Stimulated activated naive CD8-positive, alpha-beta T cell treated with anti-CD3 and anti-CD28 coated beads, Interleukin-15, amount 100 ng/mL, for 72 hours (primary cell): ENCODE results near the gene TMEM150B.

Experiments used
- ATAC-seq: fragments of 150-1000 bp; cut with Tn5 transposase; 2 replicates; pipeline ENCODE4 v1.10.0; 2021; ENCODE audit warnings: mild to moderate bottlenecking, moderate library complexity
- DNase-seq, 2 donors: peaks; one replicate each; pipeline ENCODE4 v3.0.0; 2021 to 2022
- H3K27ac Mint-ChIP-seq, 2 donors: one replicate each; pipeline ENCODE4 v1.8.0; 2022; ENCODE audit warnings: mild to moderate bottlenecking in 2 of 2, mixed read lengths in 2 of 2, moderate library complexity in 2 of 2
- H3K27me3 Mint-ChIP-seq: one replicate; pipeline ENCODE4 v1.8.0; 2022; ENCODE audit warnings: mixed read lengths
- H3K4me1 Mint-ChIP-seq: one replicate; pipeline ENCODE4 v1.8.0; 2022; ENCODE audit warnings: mild to moderate bottlenecking, mixed read lengths
- H3K4me3 Mint-ChIP-seq, 2 donors: one replicate each; pipeline ENCODE4 v1.8.0; 2022; ENCODE audit warnings: mild to moderate bottlenecking in 2 of 2, mixed read lengths in 2 of 2, moderate library complexity in 1 of 2
- H3K9me3 Mint-ChIP-seq, 2 donors: one replicate each; pipeline ENCODE4 v1.8.0; 2022; ENCODE audit warnings: mixed read lengths in 2 of 2

TMEM150B gene

GRCh38 chr19:55305983-55306562 lies 19.1 kb downstream of the TMEM150B start:
- no peak overlapping the region for H3K4me3 Mint-ChIP-seq
- no peak for ATAC-seq
- no peaks in the 10 kb centered on the region for H3K27me3 Mint-ChIP-seq
- no peak for DNase-seq
- no peaks in the 10 kb centered on the region for H3K9me3 Mint-ChIP-seq
- H3K4me1 Mint-ChIP-seq: peaks cover 24% of the 10 kb centered on the region
- H3K27ac Mint-ChIP-seq: no peak overlapping the region

- Mint-ChIP-seq H3K4me1 (peaks cover 26% of the 10 kb centered on the region), H3K9me3 (no peaks in the 10 kb centered on the region), H3K27me3 (no peaks in the 10 kb centered on the region), H3K27ac (no peak overlapping the region), H3K4me3 (no peak overlapping the region)
- DNase-seq (peak in 1 of 2 donors; percentile 32), ATAC-seq (peak; percentile 44)
Measured at GRCh38 chr19:55305491-55305890, 19.6 kb downstream of the TMEM150B start.

GRCh38 chr19:55304980-55305379 lies 20.2 kb downstream of the TMEM150B start:
- Mint-ChIP-seq H3K9me3 (no peaks in the 10 kb centered on the region), H3K4me3 (no peak overlapping the region), H3K27me3 (no peaks in the 10 kb centered on the region), H3K27ac (no peak overlapping the region), H3K4me1 (peaks cover 26% of the 10 kb centered on the region)
- DNase-seq: no peak
- ATAC-seq: no peak

- no peaks in the 10 kb centered on the region for H3K27me3 Mint-ChIP-seq
- H3K9me3 Mint-ChIP-seq: no peaks in the 10 kb centered on the region
- peaks cover 26% of the 10 kb centered on the region for H3K4me1 Mint-ChIP-seq
- ATAC-seq: peak; percentile 53
- H3K4me3 Mint-ChIP-seq: no peak overlapping the region
- no peak for DNase-seq
- H3K27ac Mint-ChIP-seq: no peak overlapping the region
Measured at GRCh38 chr19:55304279-55304978, 20.7 kb downstream of the TMEM150B start.

- H3K9me3 Mint-ChIP-seq: no peaks in the 10 kb centered on the region
- H3K27me3 Mint-ChIP-seq: no peaks in the 10 kb centered on the region
- H3K27ac Mint-ChIP-seq: no peak overlapping the region
- no peak for DNase-seq
- peaks cover 26% of the 10 kb centered on the region for H3K4me1 Mint-ChIP-seq
- no peak for ATAC-seq
- H3K4me3 Mint-ChIP-seq: no peak overlapping the region
Measured at GRCh38 chr19:55303477-55303876, 21.7 kb downstream of the TMEM150B start.

GRCh38 chr19:55302318-55302703 lies 22.8 kb downstream of the TMEM150B start:
- H3K4me3 Mint-ChIP-seq: peak overlapping the region; percentile 92 to 93
- H3K27me3 Mint-ChIP-seq: no peaks in the 10 kb centered on the region
- no peaks in the 10 kb centered on the region for H3K9me3 Mint-ChIP-seq
- ATAC-seq: no peak
- peaks cover 26% of the 10 kb centered on the region for H3K4me1 Mint-ChIP-seq
- DNase-seq: no peak
- peak overlapping the region; percentile 92 to 93 for H3K27ac Mint-ChIP-seq

GRCh38 chr19:55301459-55302317 lies 23.5 kb downstream of the TMEM150B start:
- Mint-ChIP-seq H3K27ac (peak overlapping the region; percentile 92 to 94), H3K27me3 (no peaks in the 10 kb centered on the region), H3K4me3 (peak overlapping the region; percentile 92 to 93), H3K9me3 (no peaks in the 10 kb centered on the region), H3K4me1 (peaks cover 26% of the 10 kb centered on the region)
- ATAC-seq: peak; percentile 92
- DNase-seq: peak; percentile 93 to 96

GRCh38 chr19:55300886-55301458 lies 24.2 kb downstream of the TMEM150B start:
- Mint-ChIP-seq H3K4me3 (peak overlapping the region; percentile 92 to 93), H3K9me3 (no peaks in the 10 kb centered on the region), H3K4me1 (peaks cover 26% of the 10 kb centered on the region), H3K27me3 (no peaks in the 10 kb centered on the region), H3K27ac (no peak overlapping the region)
- ATAC-seq: no peak
- no peak for DNase-seq

- peaks cover 21% of the 10 kb centered on the region for H3K4me1 Mint-ChIP-seq
- H3K27ac Mint-ChIP-seq: no peak overlapping the region
- H3K9me3 Mint-ChIP-seq: no peaks in the 10 kb centered on the region
- DNase-seq: no peak
- no peaks in the 10 kb centered on the region for H3K27me3 Mint-ChIP-seq
- no peak for ATAC-seq
- H3K4me3 Mint-ChIP-seq: no peak overlapping the region
Measured at GRCh38 chr19:55299991-55300390, 25.1 kb downstream of the TMEM150B start.

GRCh38 chr19:55297267-55297666 lies 27.9 kb downstream of the TMEM150B start:
- peaks cover 20% of the 10 kb centered on the region for H3K4me1 Mint-ChIP-seq
- H3K27me3 Mint-ChIP-seq: no peaks in the 10 kb centered on the region
- ATAC-seq: no peak
- DNase-seq: no peak
- H3K4me3 Mint-ChIP-seq: no peak overlapping the region
- no peak overlapping the region for H3K27ac Mint-ChIP-seq
- H3K9me3 Mint-ChIP-seq: no peaks in the 10 kb centered on the region

- no peaks in the 10 kb centered on the region for H3K27me3 Mint-ChIP-seq
- peaks cover 6% of the 10 kb centered on the region for H3K4me1 Mint-ChIP-seq
- H3K9me3 Mint-ChIP-seq: no peaks in the 10 kb centered on the region
- no peak overlapping the region for H3K27ac Mint-ChIP-seq
- ATAC-seq (no peak), DNase-seq (no peak)
- no peak overlapping the region for H3K4me3 Mint-ChIP-seq
Measured at GRCh38 chr19:55289117-55289796, 35.9 kb downstream of the TMEM150B start.

GRCh38 chr19:55287361-55288079 lies 37.6 kb downstream of the TMEM150B start:
- Mint-ChIP-seq H3K27ac (no peak overlapping the region), H3K27me3 (no peaks in the 10 kb centered on the region), H3K4me1 (peaks cover 19% of the 10 kb centered on the region), H3K9me3 (no peaks in the 10 kb centered on the region), H3K4me3 (no peak overlapping the region)
- DNase-seq (no peak), ATAC-seq (no peak)

GRCh38 chr19:55285229-55285890 lies 39.8 kb downstream of the TMEM150B start:
- peaks cover 37% of the 10 kb centered on the region for H3K4me1 Mint-ChIP-seq
- H3K27ac Mint-ChIP-seq: peak overlapping the region in 1 of 2 donors; percentile 42
- H3K9me3 Mint-ChIP-seq: no peaks in the 10 kb centered on the region
- DNase-seq: no peak
- peak overlapping the region; percentile 25 to 64 for H3K4me3 Mint-ChIP-seq
- no peaks in the 10 kb centered on the region for H3K27me3 Mint-ChIP-seq
- no peak for ATAC-seq

GRCh38 chr19:55284405-55285058 lies 40.6 kb downstream of the TMEM150B start:
- Mint-ChIP-seq H3K9me3 (no peaks in the 10 kb centered on the region), H3K4me1 (peaks cover 45% of the 10 kb centered on the region), H3K27me3 (no peaks in the 10 kb centered on the region), H3K27ac (peak overlapping the region in 1 of 2 donors; percentile 42), H3K4me3 (peak overlapping the region; percentile 25 to 64)
- ATAC-seq (peak; percentile 1), DNase-seq (no peak)
